SU-DHL-6 (cell line): ENCODE measurements around the gene MAGEB18.

ENCODE experiments used
- H2AFZ ChIP-seq: fragments of 200-600 bp; sonication (generic); 2 replicates; pipeline ENCODE4 v1.6.1; 2014; ENCODE audit warnings: low read depth, mild to moderate bottlenecking, moderate library complexity, mixed read lengths, antibody characterized with exemption, low read length; ENCODE audit not compliant: severe bottlenecking
- H3F3A ChIP-seq: fragments of 200-600 bp; shearing (Covaris generic); 2 replicates; pipeline ENCODE4 v1.6.0; 2016; ENCODE audit warnings: antibody characterized with exemption, mild to moderate bottlenecking; ENCODE audit not compliant: insufficient read depth
- H3K27ac ChIP-seq: fragments of 200-600 bp; sonication (generic); 2 replicates; pipeline ENCODE4 v1.5.1; 2016; ENCODE audit warnings: low read depth, mild to moderate bottlenecking, low read length, moderate library complexity, mixed read lengths
- H3K27me3 ChIP-seq: fragments of 200-600 bp; sonication (generic), shearing (Covaris generic); 2 replicates; pipeline ENCODE4 v1.6.0; 2014; ENCODE audit warnings: mild to moderate bottlenecking, low read length
- H3K36me3 ChIP-seq: fragments of 200-600 bp; sonication (generic); 2 replicates; pipeline ENCODE4 v1.6.1; 2014; ENCODE audit warnings: mild to moderate bottlenecking, low read length, mixed read lengths
- H3K4me2 ChIP-seq: fragments of 300-600, 200-600 bp; shearing (Covaris generic), sonication (generic); 2 replicates; pipeline ENCODE4 v1.6.0; 2014; ENCODE audit warnings: low read length, low read depth, mild to moderate bottlenecking; ENCODE audit not compliant: poor library complexity, severe bottlenecking
- H3K4me3 ChIP-seq: fragments of 200-600 bp; sonication (generic); 2 replicates; pipeline ENCODE4 v1.5.1; 2014; ENCODE audit warnings: antibody characterized with exemption, low read length, mild to moderate bottlenecking, mixed read lengths; ENCODE audit not compliant: insufficient read depth, poor library complexity, severe bottlenecking
- H3K79me2 ChIP-seq: fragments of 200-600 bp; sonication (generic); 2 replicates; pipeline ENCODE4 v1.6.1; 2014; ENCODE audit warnings: mild to moderate bottlenecking, low read length, moderate library complexity; ENCODE audit not compliant: insufficient read depth
- H3K9ac ChIP-seq: fragments of 200-600 bp; sonication (generic); 2 replicates; pipeline ENCODE4 v1.7.0; 2014; ENCODE audit warnings: mild to moderate bottlenecking, low read length
- H3K9me2 ChIP-seq: fragments of 200-600 bp; sonication (generic); replicated peaks from 2 replicates; pipeline ENCODE4 v1.6.1; 2014; ENCODE audit warnings: low read length; ENCODE audit not compliant: insufficient read depth
- H3K9me3 ChIP-seq: fragments of 200-600 bp; sonication (generic); 2 replicates; pipeline ENCODE4 v1.6.1; 2014; ENCODE audit warnings: low read length, mixed read lengths; ENCODE audit not compliant: insufficient read depth
- H4K20me1 ChIP-seq: fragments of 200-600 bp; sonication (generic); 2 replicates; pipeline ENCODE4 v1.6.1; 2014; ENCODE audit warnings: low read depth, mild to moderate bottlenecking, antibody characterized with exemption, low read length, moderate library complexity, mixed read lengths
- EZH2phosphoT487 ChIP-seq: fragments of 200-600 bp; sonication (generic), shearing (Covaris generic); conservative IDR thresholded peaks from 2 replicates; pipeline ENCODE4 v1.6.1; 2018; ENCODE audit warnings: mild to moderate bottlenecking, antibody characterized with exemption, low read length, moderate library complexity, mixed read lengths
- TF ChIP-seq, protein P1 (sequence below): fragments of 200-600 bp; sonication (generic); IDR thresholded peaks from one replicate; pipeline ENCODE4 v1.5.1; 2017; ENCODE audit warnings: antibody characterized with exemption, mild to moderate bottlenecking, low read length, moderate library complexity; ENCODE audit not compliant: insufficient read depth, poor library complexity, severe bottlenecking

Gene MAGEB18

GRCh38 chrX:26146024-26146423 lies 7.9 kb downstream of the MAGEB18 start:
- H3K36me3 ChIP-seq: no peaks in the 10 kb centered on the region
- H3K9me3 ChIP-seq: no peaks in the 10 kb centered on the region
- H4K20me1 ChIP-seq: no peaks in the 10 kb centered on the region
- H3F3A ChIP-seq: no peaks in the 10 kb centered on the region
- no peaks in the 10 kb centered on the region for H3K27me3 ChIP-seq
- no peaks in the 10 kb centered on the region for H3K9me2 ChIP-seq
- H3K27ac ChIP-seq: no peak overlapping the region
- H3K4me2 ChIP-seq: no peak overlapping the region
- TF ChIP-seq, protein P1, sequence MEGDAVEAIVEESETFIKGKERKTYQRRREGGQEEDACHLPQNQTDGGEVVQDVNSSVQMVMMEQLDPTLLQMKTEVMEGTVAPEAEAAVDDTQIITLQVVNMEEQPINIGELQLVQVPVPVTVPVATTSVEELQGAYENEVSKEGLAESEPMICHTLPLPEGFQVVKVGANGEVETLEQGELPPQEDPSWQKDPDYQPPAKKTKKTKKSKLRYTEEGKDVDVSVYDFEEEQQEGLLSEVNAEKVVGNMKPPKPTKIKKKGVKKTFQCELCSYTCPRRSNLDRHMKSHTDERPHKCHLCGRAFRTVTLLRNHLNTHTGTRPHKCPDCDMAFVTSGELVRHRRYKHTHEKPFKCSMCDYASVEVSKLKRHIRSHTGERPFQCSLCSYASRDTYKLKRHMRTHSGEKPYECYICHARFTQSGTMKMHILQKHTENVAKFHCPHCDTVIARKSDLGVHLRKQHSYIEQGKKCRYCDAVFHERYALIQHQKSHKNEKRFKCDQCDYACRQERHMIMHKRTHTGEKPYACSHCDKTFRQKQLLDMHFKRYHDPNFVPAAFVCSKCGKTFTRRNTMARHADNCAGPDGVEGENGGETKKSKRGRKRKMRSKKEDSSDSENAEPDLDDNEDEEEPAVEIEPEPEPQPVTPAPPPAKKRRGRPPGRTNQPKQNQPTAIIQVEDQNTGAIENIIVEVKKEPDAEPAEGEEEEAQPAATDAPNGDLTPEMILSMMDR: no peak
- no peak for TF ChIP-seq EZH2phosphoT487
- H3K9ac ChIP-seq: no peak overlapping the region
- H3K4me3 ChIP-seq: no peak overlapping the region
- H2AFZ ChIP-seq: no peak overlapping the region
- H3K79me2 ChIP-seq: no peaks in the 10 kb centered on the region

- Histone ChIP-seq H3K9me3 (no peaks in the 10 kb centered on the region), H2AFZ (no peak within 1 kb of the TSS), H3K79me2 (no peaks in the 10 kb centered on the region), H3F3A (no peaks in the 10 kb centered on the region), H4K20me1 (no peaks in the 10 kb centered on the region), H3K4me2 (no peak within 1 kb of the TSS), H3K9ac (no peak within 1 kb of the TSS), H3K27ac (no peak within 1 kb of the TSS), H3K36me3 (no peaks in the 10 kb centered on the region), H3K27me3 (no peaks in the 10 kb centered on the region), H3K9me2 (no peaks in the 10 kb centered on the region), H3K4me3 (no peak within 1 kb of the TSS)
- no peak for TF ChIP-seq EZH2phosphoT487
- TF ChIP-seq, protein P1: no peak
These were observed 22.2 kb downstream of the MAGEB18 start, which contains the start of gene MAGEB6B for GRCh38 chrX:26160301-26160700. Gene MAGEB6B, plus strand, starts transcription at chrX:26160601. Its CDS starts 0 bp downstream, at chrX:26160601.
